ENCODE data around the gene IL6.

DNA sequence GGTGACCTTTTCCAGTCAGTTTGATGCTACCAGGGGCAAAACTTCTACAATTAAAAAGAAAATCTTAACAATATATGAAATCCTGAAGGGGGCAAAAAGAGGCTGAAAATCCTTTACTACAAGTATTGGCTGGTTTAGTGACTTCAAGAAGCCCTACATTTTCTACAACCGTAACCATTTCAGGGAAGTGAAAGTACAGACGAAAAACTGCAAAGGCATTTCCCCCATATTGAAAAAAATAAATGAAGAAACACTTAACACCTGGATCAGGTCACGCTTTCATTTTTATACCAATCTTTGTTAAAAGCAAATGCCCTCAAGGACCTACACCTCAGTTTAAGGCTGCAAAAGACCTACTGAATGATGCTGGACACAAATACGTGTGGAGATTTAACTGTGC, 38.6 kb downstream of the IL6 start:
- TF ChIP-seq, protein P1, sequence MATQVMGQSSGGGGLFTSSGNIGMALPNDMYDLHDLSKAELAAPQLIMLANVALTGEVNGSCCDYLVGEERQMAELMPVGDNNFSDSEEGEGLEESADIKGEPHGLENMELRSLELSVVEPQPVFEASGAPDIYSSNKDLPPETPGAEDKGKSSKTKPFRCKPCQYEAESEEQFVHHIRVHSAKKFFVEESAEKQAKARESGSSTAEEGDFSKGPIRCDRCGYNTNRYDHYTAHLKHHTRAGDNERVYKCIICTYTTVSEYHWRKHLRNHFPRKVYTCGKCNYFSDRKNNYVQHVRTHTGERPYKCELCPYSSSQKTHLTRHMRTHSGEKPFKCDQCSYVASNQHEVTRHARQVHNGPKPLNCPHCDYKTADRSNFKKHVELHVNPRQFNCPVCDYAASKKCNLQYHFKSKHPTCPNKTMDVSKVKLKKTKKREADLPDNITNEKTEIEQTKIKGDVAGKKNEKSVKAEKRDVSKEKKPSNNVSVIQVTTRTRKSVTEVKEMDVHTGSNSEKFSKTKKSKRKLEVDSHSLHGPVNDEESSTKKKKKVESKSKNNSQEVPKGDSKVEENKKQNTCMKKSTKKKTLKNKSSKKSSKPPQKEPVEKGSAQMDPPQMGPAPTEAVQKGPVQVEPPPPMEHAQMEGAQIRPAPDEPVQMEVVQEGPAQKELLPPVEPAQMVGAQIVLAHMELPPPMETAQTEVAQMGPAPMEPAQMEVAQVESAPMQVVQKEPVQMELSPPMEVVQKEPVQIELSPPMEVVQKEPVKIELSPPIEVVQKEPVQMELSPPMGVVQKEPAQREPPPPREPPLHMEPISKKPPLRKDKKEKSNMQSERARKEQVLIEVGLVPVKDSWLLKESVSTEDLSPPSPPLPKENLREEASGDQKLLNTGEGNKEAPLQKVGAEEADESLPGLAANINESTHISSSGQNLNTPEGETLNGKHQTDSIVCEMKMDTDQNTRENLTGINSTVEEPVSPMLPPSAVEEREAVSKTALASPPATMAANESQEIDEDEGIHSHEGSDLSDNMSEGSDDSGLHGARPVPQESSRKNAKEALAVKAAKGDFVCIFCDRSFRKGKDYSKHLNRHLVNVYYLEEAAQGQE (IDR thresholded peaks at IDR 0.05) = no peak
- TF ChIP-seq, protein P2, sequence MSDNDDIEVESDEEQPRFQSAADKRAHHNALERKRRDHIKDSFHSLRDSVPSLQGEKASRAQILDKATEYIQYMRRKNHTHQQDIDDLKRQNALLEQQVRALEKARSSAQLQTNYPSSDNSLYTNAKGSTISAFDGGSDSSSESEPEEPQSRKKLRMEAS (IDR thresholded peaks at IDR 0.05) = no peak
- TF ChIP-seq, protein P3, sequence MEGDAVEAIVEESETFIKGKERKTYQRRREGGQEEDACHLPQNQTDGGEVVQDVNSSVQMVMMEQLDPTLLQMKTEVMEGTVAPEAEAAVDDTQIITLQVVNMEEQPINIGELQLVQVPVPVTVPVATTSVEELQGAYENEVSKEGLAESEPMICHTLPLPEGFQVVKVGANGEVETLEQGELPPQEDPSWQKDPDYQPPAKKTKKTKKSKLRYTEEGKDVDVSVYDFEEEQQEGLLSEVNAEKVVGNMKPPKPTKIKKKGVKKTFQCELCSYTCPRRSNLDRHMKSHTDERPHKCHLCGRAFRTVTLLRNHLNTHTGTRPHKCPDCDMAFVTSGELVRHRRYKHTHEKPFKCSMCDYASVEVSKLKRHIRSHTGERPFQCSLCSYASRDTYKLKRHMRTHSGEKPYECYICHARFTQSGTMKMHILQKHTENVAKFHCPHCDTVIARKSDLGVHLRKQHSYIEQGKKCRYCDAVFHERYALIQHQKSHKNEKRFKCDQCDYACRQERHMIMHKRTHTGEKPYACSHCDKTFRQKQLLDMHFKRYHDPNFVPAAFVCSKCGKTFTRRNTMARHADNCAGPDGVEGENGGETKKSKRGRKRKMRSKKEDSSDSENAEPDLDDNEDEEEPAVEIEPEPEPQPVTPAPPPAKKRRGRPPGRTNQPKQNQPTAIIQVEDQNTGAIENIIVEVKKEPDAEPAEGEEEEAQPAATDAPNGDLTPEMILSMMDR (IDR thresholded peaks at IDR 0.05) = no peak
- TF ChIP-seq, protein P4, sequence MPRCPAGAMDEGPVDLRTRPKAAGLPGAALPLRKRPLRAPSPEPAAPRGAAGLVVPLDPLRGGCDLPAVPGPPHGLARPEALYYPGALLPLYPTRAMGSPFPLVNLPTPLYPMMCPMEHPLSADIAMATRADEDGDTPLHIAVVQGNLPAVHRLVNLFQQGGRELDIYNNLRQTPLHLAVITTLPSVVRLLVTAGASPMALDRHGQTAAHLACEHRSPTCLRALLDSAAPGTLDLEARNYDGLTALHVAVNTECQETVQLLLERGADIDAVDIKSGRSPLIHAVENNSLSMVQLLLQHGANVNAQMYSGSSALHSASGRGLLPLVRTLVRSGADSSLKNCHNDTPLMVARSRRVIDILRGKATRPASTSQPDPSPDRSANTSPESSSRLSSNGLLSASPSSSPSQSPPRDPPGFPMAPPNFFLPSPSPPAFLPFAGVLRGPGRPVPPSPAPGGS (IDR thresholded peaks at IDR 0.05) = no peak
- TF ChIP-seq CHD2 (IDR thresholded peaks at IDR 0.05; ENCODE audit: low read length, partially characterized antibody) (no peak), JUN (IDR thresholded peaks at IDR 0.05) (no peak), BHLHE40 (IDR thresholded peaks at IDR 0.05; ENCODE audit: low read depth, low read length) (no peak), ESRRA (IDR thresholded peaks at IDR 0.05; ENCODE audit: borderline replicate concordance, low read length) (no peak), KDM1A (IDR thresholded peaks at IDR 0.05; ENCODE audit: low read depth) (no peak), MAZ (IDR thresholded peaks at IDR 0.05; ENCODE audit: borderline replicate concordance, low read depth, low read length) (no peak), POLR2A (IDR thresholded peaks at IDR 0.05; ENCODE audit: low read length) (no peak), RFX5 (IDR thresholded peaks at IDR 0.05) (no peak), JUNB (IDR thresholded peaks at IDR 0.05) (no peak)
- TF ChIP-seq, protein P5, sequence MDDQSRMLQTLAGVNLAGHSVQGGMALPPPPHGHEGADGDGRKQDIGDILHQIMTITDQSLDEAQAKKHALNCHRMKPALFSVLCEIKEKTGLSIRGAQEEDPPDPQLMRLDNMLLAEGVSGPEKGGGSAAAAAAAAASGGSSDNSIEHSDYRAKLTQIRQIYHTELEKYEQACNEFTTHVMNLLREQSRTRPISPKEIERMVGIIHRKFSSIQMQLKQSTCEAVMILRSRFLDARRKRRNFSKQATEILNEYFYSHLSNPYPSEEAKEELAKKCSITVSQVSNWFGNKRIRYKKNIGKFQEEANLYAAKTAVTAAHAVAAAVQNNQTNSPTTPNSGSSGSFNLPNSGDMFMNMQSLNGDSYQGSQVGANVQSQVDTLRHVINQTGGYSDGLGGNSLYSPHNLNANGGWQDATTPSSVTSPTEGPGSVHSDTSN (IDR thresholded peaks at IDR 0.05) = no peak

Measured in A549 (cell line).